K562 (cell line): Measurements from ENCODE around the gene RNF167. TPM values are rescaled to one million over a fixed set of nuclear protein-coding genes. Genes with fewer than 3 reads are reported as not detected.

Source experiments
- CCAR2 ChIP-seq: fragments of 200-400 bp; formaldehyde crosslinking; IDR thresholded peaks from 2 replicates; pipeline ENCODE4 v1.6.1; 2017; ENCODE audit warnings: mild to moderate bottlenecking, low read depth, low read length
- CREM ChIP-seq: IDR thresholded peaks from 2 replicates; pipeline ENCODE4 v1.6.1; 2014; ENCODE audit warnings: antibody characterized with exemption, low read depth
- ETV6 ChIP-seq, 3 experiments: fragments of 150-350 bp in 1 of 3; sonication (generic) in 1 of 3; formaldehyde crosslinking in 1 of 3; IDR thresholded peaks; 2 replicates each; pipeline versions ENCODE4 v1.6.1 to v1.8.0; 2014 to 2022; ENCODE audit warnings: borderline replicate concordance in 2 of 3, low read depth in 2 of 3, antibody characterized with exemption in 1 of 3, low read length in 1 of 3, mild to moderate bottlenecking in 1 of 3, missing genetic modification reagents in 1 of 3
- MAFF ChIP-seq: IDR thresholded peaks from 2 replicates; pipeline ENCODE4 v1.6.1; 2012; ENCODE audit warnings: low read length, improper control_type of control experiment
- ZNF699 ChIP-seq: fragments of 250-450 bp; sonication (Bioruptor Pico); IDR thresholded peaks from 2 replicates; pipeline ENCODE4 v1.8.0; 2021; ENCODE audit warnings: mild to moderate bottlenecking, moderate library complexity; ENCODE audit not compliant: insufficient replicate concordance
- polyA plus RNA-seq, 8 experiments: library from polyadenylated mRNA; depleted of rRNA in 4 of 8; stranded (reverse) in 5 of 8; unstranded in 3 of 8; fragments of >200 nt; fragmentation: Nextera tagmentation in 2 of 8; fragmentation: Illumina TruSeq in 1 of 8; extraction: Ambion mirVana in 2 of 8; extraction: Trizol in 1 of 8; gene quantifications; 2 replicates each; pipeline versions ENCODE4 v1.2.1 to v1.2.3, GENCODE V29; 2011 to 2014; ENCODE audit warnings: inconsistent platforms in 1 of 8, missing spikeins in 1 of 8
- total RNA-seq, 7 experiments: library from RNA; depleted of rRNA in 6 of 7; stranded (reverse); fragments of >200 nt in 6 of 7; fragmentation: Illumina TruSeq in 2 of 7; extraction: Trizol in 2 of 7; gene quantifications; 2 replicates each; pipeline versions ENCODE4 v1.2.1 to v1.2.3, GENCODE V29; 2011 to 2021; ENCODE audit warnings: low replicate concordance in 1 of 7
- TF ChIP-seq, protein P1 (sequence below): fragments of 450-650 bp; IDR thresholded peaks from 2 replicates; pipeline ENCODE4 v1.6.1; 2016; ENCODE audit warnings: low read depth
- TF ChIP-seq, protein P2 (sequence below): fragments of 450-650 bp; IDR thresholded peaks from 2 replicates; pipeline ENCODE4 v1.6.1; 2016; ENCODE audit warnings: mild to moderate bottlenecking, moderate library complexity

The RNF167 gene
- total and polyA plus RNA-seq, 9 of the 15 experiments (the other 6 are each of a cell fraction or from before 2014, with no cell fraction given): 16.5 to 143 (median 45.5) TPM

- TF ChIP-seq, protein P1, sequence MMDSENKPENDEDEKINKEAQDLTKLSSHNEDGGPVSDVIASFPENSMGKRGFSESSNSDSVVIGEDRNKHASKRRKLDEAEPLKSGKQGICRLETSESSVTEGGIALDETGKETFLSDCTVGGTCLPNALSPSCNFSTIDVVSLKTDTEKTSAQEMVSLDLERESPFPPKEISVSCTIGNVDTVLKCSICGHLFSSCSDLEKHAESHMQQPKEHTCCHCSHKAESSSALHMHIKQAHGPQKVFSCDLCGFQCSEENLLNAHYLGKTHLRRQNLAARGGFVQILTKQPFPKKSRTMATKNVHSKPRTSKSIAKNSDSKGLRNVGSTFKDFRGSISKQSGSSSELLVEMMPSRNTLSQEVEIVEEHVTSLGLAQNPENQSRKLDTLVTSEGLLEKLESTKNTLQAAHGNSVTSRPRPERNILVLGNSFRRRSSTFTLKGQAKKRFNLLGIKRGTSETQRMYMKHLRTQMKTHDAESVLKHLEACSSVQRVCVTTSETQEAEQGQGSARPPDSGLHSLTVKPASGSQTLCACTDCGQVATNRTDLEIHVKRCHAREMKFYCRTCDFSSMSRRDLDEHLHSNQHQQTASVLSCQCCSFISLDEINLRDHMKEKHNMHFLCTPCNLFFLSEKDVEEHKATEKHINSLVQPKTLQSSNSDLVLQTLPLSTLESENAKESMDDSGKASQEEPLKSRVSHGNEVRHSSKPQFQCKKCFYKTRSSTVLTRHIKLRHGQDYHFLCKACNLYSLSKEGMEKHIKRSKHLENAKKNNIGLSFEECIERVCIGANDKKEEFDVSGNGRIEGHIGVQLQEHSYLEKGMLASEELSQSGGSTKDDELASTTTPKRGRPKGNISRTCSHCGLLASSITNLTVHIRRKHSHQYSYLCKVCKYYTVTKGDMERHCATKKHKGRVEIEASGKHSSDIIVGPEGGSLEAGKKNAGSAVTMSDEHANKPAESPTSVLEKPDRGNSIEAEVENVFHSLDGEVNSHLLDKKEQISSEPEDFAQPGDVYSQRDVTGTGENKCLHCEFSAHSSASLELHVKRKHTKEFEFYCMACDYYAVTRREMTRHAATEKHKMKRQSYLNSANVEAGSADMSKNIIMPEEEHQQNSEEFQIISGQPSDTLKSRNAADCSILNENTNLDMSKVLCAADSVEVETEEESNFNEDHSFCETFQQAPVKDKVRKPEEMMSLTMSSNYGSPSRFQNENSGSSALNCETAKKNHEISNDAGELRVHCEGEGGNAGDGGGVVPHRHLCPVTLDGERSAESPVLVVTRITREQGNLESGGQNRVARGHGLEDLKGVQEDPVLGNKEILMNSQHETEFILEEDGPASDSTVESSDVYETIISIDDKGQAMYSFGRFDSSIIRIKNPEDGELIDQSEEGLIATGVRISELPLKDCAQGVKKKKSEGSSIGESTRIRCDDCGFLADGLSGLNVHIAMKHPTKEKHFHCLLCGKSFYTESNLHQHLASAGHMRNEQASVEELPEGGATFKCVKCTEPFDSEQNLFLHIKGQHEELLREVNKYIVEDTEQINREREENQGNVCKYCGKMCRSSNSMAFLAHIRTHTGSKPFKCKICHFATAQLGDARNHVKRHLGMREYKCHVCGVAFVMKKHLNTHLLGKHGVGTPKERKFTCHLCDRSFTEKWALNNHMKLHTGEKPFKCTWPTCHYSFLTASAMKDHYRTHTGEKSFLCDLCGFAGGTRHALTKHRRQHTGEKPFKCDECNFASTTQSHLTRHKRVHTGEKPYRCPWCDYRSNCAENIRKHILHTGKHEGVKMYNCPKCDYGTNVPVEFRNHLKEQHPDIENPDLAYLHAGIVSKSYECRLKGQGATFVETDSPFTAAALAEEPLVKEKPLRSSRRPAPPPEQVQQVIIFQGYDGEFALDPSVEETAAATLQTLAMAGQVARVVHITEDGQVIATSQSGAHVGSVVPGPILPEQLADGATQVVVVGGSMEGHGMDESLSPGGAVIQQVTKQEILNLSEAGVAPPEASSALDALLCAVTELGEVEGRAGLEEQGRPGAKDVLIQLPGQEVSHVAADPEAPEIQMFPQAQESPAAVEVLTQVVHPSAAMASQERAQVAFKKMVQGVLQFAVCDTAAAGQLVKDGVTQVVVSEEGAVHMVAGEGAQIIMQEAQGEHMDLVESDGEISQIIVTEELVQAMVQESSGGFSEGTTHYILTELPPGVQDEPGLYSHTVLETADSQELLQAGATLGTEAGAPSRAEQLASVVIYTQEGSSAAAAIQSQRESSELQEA: no peak
- TF ChIP-seq CREM: peak; percentile 65
- TF ChIP-seq ETV6 (IDR thresholded peaks at IDR 0.05; ENCODE audit: borderline replicate concordance in 1 of 2, low read depth in 2 of 2, low read length in 1 of 2): no peak
- no peak for TF ChIP-seq ETV6 (CRISPR knock-in tag; IDR thresholded peaks at IDR 0.05; ENCODE audit: borderline replicate concordance)
- TF ChIP-seq CCAR2: no peak
- TF ChIP-seq ZNF699: no peak
- TF ChIP-seq, protein P2, sequence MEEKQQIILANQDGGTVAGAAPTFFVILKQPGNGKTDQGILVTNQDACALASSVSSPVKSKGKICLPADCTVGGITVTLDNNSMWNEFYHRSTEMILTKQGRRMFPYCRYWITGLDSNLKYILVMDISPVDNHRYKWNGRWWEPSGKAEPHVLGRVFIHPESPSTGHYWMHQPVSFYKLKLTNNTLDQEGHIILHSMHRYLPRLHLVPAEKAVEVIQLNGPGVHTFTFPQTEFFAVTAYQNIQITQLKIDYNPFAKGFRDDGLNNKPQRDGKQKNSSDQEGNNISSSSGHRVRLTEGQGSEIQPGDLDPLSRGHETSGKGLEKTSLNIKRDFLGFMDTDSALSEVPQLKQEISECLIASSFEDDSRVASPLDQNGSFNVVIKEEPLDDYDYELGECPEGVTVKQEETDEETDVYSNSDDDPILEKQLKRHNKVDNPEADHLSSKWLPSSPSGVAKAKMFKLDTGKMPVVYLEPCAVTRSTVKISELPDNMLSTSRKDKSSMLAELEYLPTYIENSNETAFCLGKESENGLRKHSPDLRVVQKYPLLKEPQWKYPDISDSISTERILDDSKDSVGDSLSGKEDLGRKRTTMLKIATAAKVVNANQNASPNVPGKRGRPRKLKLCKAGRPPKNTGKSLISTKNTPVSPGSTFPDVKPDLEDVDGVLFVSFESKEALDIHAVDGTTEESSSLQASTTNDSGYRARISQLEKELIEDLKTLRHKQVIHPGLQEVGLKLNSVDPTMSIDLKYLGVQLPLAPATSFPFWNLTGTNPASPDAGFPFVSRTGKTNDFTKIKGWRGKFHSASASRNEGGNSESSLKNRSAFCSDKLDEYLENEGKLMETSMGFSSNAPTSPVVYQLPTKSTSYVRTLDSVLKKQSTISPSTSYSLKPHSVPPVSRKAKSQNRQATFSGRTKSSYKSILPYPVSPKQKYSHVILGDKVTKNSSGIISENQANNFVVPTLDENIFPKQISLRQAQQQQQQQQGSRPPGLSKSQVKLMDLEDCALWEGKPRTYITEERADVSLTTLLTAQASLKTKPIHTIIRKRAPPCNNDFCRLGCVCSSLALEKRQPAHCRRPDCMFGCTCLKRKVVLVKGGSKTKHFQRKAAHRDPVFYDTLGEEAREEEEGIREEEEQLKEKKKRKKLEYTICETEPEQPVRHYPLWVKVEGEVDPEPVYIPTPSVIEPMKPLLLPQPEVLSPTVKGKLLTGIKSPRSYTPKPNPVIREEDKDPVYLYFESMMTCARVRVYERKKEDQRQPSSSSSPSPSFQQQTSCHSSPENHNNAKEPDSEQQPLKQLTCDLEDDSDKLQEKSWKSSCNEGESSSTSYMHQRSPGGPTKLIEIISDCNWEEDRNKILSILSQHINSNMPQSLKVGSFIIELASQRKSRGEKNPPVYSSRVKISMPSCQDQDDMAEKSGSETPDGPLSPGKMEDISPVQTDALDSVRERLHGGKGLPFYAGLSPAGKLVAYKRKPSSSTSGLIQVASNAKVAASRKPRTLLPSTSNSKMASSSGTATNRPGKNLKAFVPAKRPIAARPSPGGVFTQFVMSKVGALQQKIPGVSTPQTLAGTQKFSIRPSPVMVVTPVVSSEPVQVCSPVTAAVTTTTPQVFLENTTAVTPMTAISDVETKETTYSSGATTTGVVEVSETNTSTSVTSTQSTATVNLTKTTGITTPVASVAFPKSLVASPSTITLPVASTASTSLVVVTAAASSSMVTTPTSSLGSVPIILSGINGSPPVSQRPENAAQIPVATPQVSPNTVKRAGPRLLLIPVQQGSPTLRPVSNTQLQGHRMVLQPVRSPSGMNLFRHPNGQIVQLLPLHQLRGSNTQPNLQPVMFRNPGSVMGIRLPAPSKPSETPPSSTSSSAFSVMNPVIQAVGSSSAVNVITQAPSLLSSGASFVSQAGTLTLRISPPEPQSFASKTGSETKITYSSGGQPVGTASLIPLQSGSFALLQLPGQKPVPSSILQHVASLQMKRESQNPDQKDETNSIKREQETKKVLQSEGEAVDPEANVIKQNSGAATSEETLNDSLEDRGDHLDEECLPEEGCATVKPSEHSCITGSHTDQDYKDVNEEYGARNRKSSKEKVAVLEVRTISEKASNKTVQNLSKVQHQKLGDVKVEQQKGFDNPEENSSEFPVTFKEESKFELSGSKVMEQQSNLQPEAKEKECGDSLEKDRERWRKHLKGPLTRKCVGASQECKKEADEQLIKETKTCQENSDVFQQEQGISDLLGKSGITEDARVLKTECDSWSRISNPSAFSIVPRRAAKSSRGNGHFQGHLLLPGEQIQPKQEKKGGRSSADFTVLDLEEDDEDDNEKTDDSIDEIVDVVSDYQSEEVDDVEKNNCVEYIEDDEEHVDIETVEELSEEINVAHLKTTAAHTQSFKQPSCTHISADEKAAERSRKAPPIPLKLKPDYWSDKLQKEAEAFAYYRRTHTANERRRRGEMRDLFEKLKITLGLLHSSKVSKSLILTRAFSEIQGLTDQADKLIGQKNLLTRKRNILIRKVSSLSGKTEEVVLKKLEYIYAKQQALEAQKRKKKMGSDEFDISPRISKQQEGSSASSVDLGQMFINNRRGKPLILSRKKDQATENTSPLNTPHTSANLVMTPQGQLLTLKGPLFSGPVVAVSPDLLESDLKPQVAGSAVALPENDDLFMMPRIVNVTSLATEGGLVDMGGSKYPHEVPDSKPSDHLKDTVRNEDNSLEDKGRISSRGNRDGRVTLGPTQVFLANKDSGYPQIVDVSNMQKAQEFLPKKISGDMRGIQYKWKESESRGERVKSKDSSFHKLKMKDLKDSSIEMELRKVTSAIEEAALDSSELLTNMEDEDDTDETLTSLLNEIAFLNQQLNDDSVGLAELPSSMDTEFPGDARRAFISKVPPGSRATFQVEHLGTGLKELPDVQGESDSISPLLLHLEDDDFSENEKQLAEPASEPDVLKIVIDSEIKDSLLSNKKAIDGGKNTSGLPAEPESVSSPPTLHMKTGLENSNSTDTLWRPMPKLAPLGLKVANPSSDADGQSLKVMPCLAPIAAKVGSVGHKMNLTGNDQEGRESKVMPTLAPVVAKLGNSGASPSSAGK: peak; percentile 96
- no peak for TF ChIP-seq MAFF
Observed at GRCh38 chr17:4966844-4967538, 26.9 kb downstream of the RNF167 start (continued).
